ENCODE results near the gene TM6SF1.

- no peak for TF ChIP-seq POLR2A (IDR thresholded peaks at IDR 0.05; ENCODE audit: low read depth, low read length)
- TF ChIP-seq PAX5 (IDR thresholded peaks at IDR 0.05; ENCODE audit: insufficient read depth, low read length, severe bottlenecking), result no peak
- no peak for TF ChIP-seq POLR2AphosphoS5 (IDR thresholded peaks at IDR 0.05; ENCODE audit: low read depth, low read length)
- TF ChIP-seq TAF1 (IDR thresholded peaks at IDR 0.05; ENCODE audit: low read depth, low read length), result no peak
These were observed 70.9 kb downstream of the TM6SF1 start for GRCh38 chr15:83178390-83178789.

Measured in GM12891 (cell line).